ENCODE results near the gene GTF3C5.
"Not testable (repeated sequence)": the region's sequence is repeated elsewhere in the genome, so short reads cannot be mapped to it uniquely, and the experiment has no call there.

The GTF3C5 gene

DNA sequence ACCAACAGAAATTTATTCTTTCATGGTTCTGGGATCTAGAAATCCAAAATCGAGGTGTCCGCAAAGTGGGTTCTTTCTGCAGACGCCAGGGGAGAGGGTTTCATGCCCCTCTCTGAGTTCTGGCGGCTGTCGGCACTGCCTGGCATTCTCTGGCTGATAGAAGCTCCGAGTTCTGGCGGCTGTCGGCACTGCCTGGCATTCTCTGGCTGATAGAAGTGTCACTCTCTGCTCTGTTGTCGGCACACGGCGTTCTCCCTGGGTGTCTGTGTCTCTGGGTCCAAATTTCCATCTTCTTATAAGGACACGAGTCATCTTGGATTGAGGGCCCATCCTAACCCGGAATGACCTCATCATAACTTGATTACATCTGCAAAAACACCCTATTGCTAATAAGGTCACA lies 44.7 kb upstream of the GTF3C5 start:
- H3K4me1 ChIP-seq (ENCODE audit: control extremely low read depth in 1 of 4, control insufficient read depth in 4 of 4, insufficient read depth in 4 of 4, low read length in 3 of 4) = peaks cover 15 to 75% (median 72%) of the 10 kb centered on the region in 4 experiments
- ChIA-PET POLR2A (no interaction called here), CTCF (interaction anchor here (0.8 to 12.4 kb wide), 8 partner anchors 9 to 179 kb away, joined by 3 to 144 read pairs (median 6); no protein-coding TSS in a partner anchor)
- 83% methylated on average over 11 of the region's 13 CpGs for WGBS (ENCODE audit: insufficient coverage)
- peak overlapping the region in 1 of 2 experiments; percentile 46 for H3K27ac ChIP-seq (ENCODE audit: insufficient read depth in 1 of 2, low read depth in 1 of 2, low read length in 2 of 2, poor library complexity in 1 of 2, severe bottlenecking in 2 of 2)
- peaks cover 13 to 46% (median 36%) of the 10 kb centered on the region in 4 experiments for H3K36me3 ChIP-seq (ENCODE audit: control insufficient read depth in 4 of 4, insufficient read depth in 4 of 4, low read length in 3 of 4)
- peak overlapping the region in 3 of 7 experiments; percentile 2 to 41 (median 15) for H3K4me3 ChIP-seq (ENCODE audit: control insufficient read depth in 1 of 7, extremely low read depth in 1 of 7, insufficient read depth in 4 of 7, low read depth in 2 of 7, low read length in 6 of 7)
- DNase-seq = no peak
- no peaks in the 10 kb centered on the region for H3K27me3 ChIP-seq (replicated peaks in 2 of 5; ENCODE audit: control insufficient read depth in 4 of 5, insufficient read depth in 5 of 5, low read length in 4 of 5)
- H3K9me3 ChIP-seq (ENCODE audit: control extremely low read depth in 1 of 5, control insufficient read depth in 4 of 5, insufficient read depth in 2 of 5, low read depth in 1 of 5, low read length in 4 of 5) = no peaks in the 10 kb centered on the region

DNA sequence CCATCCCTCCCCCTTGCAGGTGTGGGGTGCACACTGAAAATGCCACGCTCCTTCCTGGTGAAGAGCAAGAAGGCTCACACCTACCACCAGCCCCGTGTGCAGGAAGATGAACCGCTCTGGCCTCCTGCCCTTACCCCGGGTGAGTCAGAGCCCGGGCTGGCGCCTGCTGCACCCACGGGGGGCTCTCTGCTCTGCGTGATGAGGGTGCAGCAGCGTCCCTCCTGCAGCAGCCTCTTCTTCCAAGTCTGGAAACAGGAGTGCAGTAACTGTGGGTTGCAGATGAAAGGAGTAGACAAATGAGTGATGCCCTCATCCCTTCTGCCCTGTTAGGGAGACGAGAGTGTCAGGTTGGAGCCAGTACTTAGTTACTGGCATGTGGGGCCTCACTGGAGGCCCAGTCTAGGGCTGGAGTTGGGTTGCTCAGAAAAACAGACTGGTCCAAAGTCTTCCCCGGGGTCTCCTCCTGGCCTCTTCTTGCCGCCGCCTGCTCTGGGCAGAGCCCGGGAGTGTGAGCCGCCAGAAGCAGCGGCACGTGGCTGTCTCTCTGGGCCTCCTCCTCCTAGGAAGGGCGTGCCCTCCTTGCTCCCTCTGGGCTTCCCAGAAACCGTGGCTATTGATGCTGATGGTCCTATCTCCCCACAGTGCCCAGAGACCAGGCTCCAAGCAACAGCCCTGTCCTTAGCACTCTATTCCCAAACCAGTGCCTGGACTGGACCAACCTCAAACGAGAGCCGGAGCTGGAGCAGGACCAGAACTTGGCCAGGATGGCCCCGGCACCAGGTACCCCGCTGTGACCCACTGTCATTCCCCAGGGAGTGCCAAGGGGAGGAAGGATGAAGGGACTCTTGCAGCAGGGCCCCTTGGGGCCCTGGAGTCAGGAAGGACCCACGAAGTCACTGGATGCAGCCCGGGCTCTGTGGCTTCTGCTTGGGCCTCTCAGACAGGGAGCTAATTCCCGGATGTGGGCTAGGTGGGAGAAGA lies 43.9 kb upstream of the GTF3C5 start:
- Histone ChIP-seq H3K27ac (ENCODE audit: insufficient read depth in 1 of 2, low read depth in 1 of 2, low read length in 2 of 2, poor library complexity in 1 of 2, severe bottlenecking in 2 of 2) (peak overlapping the region in 1 of 2 experiments; percentile 60), H3K9me3 (ENCODE audit: control extremely low read depth in 1 of 5, control insufficient read depth in 4 of 5, insufficient read depth in 2 of 5, low read depth in 1 of 5, low read length in 4 of 5) (no peaks in the 10 kb centered on the region), H3K4me3 (ENCODE audit: control insufficient read depth in 1 of 7, extremely low read depth in 1 of 7, insufficient read depth in 4 of 7, low read depth in 2 of 7, low read length in 6 of 7) (peak overlapping the region in 3 of 7 experiments; percentile 16 to 41 (median 17)), H3K36me3 (ENCODE audit: control insufficient read depth in 4 of 4, insufficient read depth in 4 of 4, low read length in 3 of 4) (peaks cover 14 to 51% (median 38%) of the 10 kb centered on the region in 4 experiments), H3K27me3 (replicated peaks in 2 of 5; ENCODE audit: control insufficient read depth in 4 of 5, insufficient read depth in 5 of 5, low read length in 4 of 5) (no peaks in the 10 kb centered on the region), H3K4me1 (ENCODE audit: control extremely low read depth in 1 of 4, control insufficient read depth in 4 of 4, insufficient read depth in 4 of 4, low read length in 3 of 4) (peaks cover 20 to 77% (median 73%) of the 10 kb centered on the region in 4 experiments)
- 45% methylated on average over 19 of the region's 26 CpGs for WGBS (ENCODE audit: insufficient coverage)
- peak in 2 of 3 donors; percentile 52 to 68 for DNase-seq
- POLR2A ChIA-PET = no interaction called here
- CTCF ChIA-PET = interaction anchor here (1.0 to 5.9 kb wide), 5 partner anchors 10 to 35 kb away, joined by 3 to 61 read pairs (median 3); no protein-coding TSS in a partner anchor

DNA sequence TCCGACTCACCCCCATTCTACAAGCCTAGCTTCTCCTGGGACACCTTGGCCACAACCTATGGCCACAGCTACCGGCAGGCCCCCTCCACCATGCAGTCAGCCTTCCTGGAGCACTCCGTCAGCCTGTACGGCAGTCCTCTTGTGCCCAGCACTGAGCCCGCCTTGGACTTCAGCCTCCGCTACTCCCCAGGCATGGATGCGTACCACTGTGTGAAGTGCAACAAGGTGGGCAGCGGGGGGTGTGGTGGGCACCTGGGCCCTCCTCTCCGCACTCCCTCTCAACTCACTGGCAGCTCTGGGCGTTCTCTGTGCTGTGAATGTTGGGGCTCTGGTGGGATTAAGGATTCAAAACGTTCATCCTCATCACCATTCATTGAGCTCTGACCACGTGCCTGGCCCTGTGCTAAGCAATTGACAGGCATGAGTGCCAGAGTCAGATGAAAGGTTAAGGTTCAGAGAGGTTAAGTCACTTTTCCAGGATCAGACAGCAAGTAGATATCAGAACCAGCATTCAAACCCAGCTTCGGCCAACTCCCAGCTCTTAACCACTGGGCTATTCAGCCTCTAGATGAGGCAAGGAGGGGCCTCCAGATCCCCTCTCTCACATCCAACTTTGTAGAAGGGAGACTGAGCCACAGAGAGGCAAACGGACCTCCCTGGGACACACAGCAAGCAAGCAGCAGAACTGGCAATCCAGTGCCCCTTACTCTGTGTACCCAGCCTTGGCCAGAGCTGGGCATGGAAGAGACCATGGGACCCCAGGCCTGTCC lies 42.4 kb upstream of the GTF3C5 start:
- WGBS (ENCODE audit: insufficient coverage) = 95% methylated on average over 13 of the region's 14 CpGs
- POLR2A ChIA-PET = no interaction called here
- CTCF ChIA-PET = interaction anchor here (0.9 to 1.8 kb wide), 4 partner anchors 10 to 34 kb away, joined by 3 to 9 read pairs (median 4); no protein-coding TSS in a partner anchor

DNA sequence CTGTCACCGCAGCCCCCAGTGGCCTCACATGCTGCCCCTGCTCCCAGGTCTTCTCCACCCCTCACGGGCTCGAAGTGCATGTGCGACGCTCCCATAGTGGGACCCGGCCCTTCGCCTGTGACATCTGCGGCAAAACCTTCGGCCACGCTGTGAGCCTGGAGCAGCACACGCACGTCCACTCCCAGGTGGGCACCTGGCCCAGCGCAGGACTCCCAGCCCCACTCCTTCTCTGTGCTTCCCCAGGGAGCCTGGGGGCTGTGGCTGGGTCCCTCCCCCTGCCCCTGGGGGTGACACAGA lies 41.8 kb upstream of the GTF3C5 start:
- Histone ChIP-seq H3K27me3 (replicated peaks in 2 of 5; ENCODE audit: control insufficient read depth in 4 of 5, insufficient read depth in 5 of 5, low read length in 4 of 5) (no peaks in the 10 kb centered on the region), H3K4me3 (ENCODE audit: control insufficient read depth in 1 of 7, extremely low read depth in 1 of 7, insufficient read depth in 4 of 7, low read depth in 2 of 7, low read length in 6 of 7) (no peak overlapping the region), H3K27ac (ENCODE audit: insufficient read depth in 1 of 2, low read depth in 1 of 2, low read length in 2 of 2, poor library complexity in 1 of 2, severe bottlenecking in 2 of 2) (no peak overlapping the region), H3K4me1 (ENCODE audit: control extremely low read depth in 1 of 4, control insufficient read depth in 4 of 4, insufficient read depth in 4 of 4, low read length in 3 of 4) (peaks cover 20 to 77% (median 72%) of the 10 kb centered on the region in 4 experiments), H3K9me3 (ENCODE audit: control extremely low read depth in 1 of 5, control insufficient read depth in 4 of 5, insufficient read depth in 2 of 5, low read depth in 1 of 5, low read length in 4 of 5) (no peaks in the 10 kb centered on the region), H3K36me3 (ENCODE audit: control insufficient read depth in 4 of 4, insufficient read depth in 4 of 4, low read length in 3 of 4) (peaks cover 14 to 64% (median 50%) of the 10 kb centered on the region in 4 experiments)
- ChIA-PET CTCF (interaction anchor here (0.9 to 1.8 kb wide), 3 partner anchors 10 to 15 kb away, joined by 3 to 9 read pairs (median 6); no protein-coding TSS in a partner anchor), POLR2A (no interaction called here)
- no peak for DNase-seq
- WGBS (ENCODE audit: insufficient coverage) = 97% methylated on average over 9 of the region's 13 CpGs

More for the DNA sequence above, 42.4 kb upstream of the GTF3C5 start:
- Histone ChIP-seq H3K4me1 (ENCODE audit: control extremely low read depth in 1 of 4, control insufficient read depth in 4 of 4, insufficient read depth in 4 of 4, low read length in 3 of 4) (peaks cover 17 to 77% (median 72%) of the 10 kb centered on the region in 4 experiments), H3K27ac (ENCODE audit: insufficient read depth in 1 of 2, low read depth in 1 of 2, low read length in 2 of 2, poor library complexity in 1 of 2, severe bottlenecking in 2 of 2) (no peak overlapping the region), H3K27me3 (replicated peaks in 2 of 5; ENCODE audit: control insufficient read depth in 4 of 5, insufficient read depth in 5 of 5, low read length in 4 of 5) (no peaks in the 10 kb centered on the region), H3K36me3 (ENCODE audit: control insufficient read depth in 4 of 4, insufficient read depth in 4 of 4, low read length in 3 of 4) (peaks cover 14 to 65% (median 46%) of the 10 kb centered on the region in 4 experiments), H3K9me3 (ENCODE audit: control extremely low read depth in 1 of 5, control insufficient read depth in 4 of 5, insufficient read depth in 2 of 5, low read depth in 1 of 5, low read length in 4 of 5) (no peaks in the 10 kb centered on the region), H3K4me3 (ENCODE audit: control insufficient read depth in 1 of 7, extremely low read depth in 1 of 7, insufficient read depth in 4 of 7, low read depth in 2 of 7, low read length in 6 of 7) (no peak overlapping the region)
- no peak for DNase-seq

DNA sequence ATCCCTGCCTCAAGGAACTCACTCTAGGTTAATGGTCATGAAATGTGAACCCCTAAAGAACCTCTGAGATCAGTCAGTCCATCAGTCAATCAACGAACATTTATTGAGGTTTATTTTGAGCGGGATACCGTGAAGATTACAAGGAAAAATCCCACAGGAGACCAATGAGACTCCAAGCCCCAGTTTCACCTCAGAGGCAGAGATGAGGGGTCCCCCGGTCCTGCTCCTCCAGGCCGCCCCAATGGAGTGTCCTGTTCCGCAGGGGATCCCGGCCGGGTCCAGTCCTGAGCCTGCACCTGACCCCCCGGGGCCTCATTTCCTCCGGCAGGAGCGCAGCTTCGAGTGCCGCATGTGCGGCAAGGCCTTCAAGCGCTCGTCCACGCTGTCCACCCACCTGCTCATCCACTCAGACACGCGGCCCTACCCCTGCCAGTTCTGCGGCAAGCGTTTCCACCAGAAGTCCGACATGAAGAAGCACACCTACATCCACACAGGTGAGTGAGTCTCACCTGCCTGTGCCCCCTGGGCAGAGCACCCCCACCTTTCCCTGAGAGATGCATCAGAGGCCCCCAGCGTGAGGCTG lies 41.3 kb upstream of the GTF3C5 start:
- Histone ChIP-seq H3K4me1 (ENCODE audit: control extremely low read depth in 1 of 4, control insufficient read depth in 4 of 4, insufficient read depth in 4 of 4, low read length in 3 of 4) (peaks cover 17 to 77% (median 72%) of the 10 kb centered on the region in 4 experiments), H3K4me3 (ENCODE audit: control insufficient read depth in 1 of 7, extremely low read depth in 1 of 7, insufficient read depth in 4 of 7, low read depth in 2 of 7, low read length in 6 of 7) (no peak overlapping the region), H3K9me3 (ENCODE audit: control extremely low read depth in 1 of 5, control insufficient read depth in 4 of 5, insufficient read depth in 2 of 5, low read depth in 1 of 5, low read length in 4 of 5) (no peaks in the 10 kb centered on the region), H3K27me3 (replicated peaks in 2 of 5; ENCODE audit: control insufficient read depth in 4 of 5, insufficient read depth in 5 of 5, low read length in 4 of 5) (no peaks in the 10 kb centered on the region), H3K36me3 (ENCODE audit: control insufficient read depth in 4 of 4, insufficient read depth in 4 of 4, low read length in 3 of 4) (peaks cover 14 to 64% (median 50%) of the 10 kb centered on the region in 4 experiments), H3K27ac (ENCODE audit: insufficient read depth in 1 of 2, low read depth in 1 of 2, low read length in 2 of 2, poor library complexity in 1 of 2, severe bottlenecking in 2 of 2) (no peak overlapping the region)
- CTCF ChIA-PET = interaction anchor here (1.6 kb wide), 1 partner anchor 13 kb away, joined by 6 read pairs; no protein-coding TSS in a partner anchor
- no peak for DNase-seq
- WGBS (ENCODE audit: insufficient coverage) = 98% methylated on average over 23 of the region's 23 CpGs
- POLR2A ChIA-PET = no interaction called here

GRCh38 chr9:132989998-132990557 lies 40.7 kb upstream of the GTF3C5 start:
- peaks cover 14 to 64% (median 50%) of the 10 kb centered on the region in 4 experiments for H3K36me3 ChIP-seq (ENCODE audit: control insufficient read depth in 4 of 4, insufficient read depth in 4 of 4, low read length in 3 of 4)
- H3K27me3 ChIP-seq (replicated peaks in 2 of 5; ENCODE audit: control insufficient read depth in 4 of 5, insufficient read depth in 5 of 5, low read length in 4 of 5); H3K27ac ChIP-seq (ENCODE audit: insufficient read depth in 1 of 2, low read depth in 1 of 2, low read length in 2 of 2, poor library complexity in 1 of 2, severe bottlenecking in 2 of 2); H3K9me3 ChIP-seq (ENCODE audit: control extremely low read depth in 1 of 5, control insufficient read depth in 4 of 5, insufficient read depth in 2 of 5, low read depth in 1 of 5, low read length in 4 of 5); H3K4me3 ChIP-seq (ENCODE audit: control insufficient read depth in 1 of 7, extremely low read depth in 1 of 7, insufficient read depth in 4 of 7, low read depth in 2 of 7, low read length in 6 of 7); POLR2A ChIA-PET: not testable (repeated sequence)
- H3K4me1 ChIP-seq (ENCODE audit: control extremely low read depth in 1 of 4, control insufficient read depth in 4 of 4, insufficient read depth in 4 of 4, low read length in 3 of 4) = peaks cover 17 to 77% (median 72%) of the 10 kb centered on the region in 4 experiments
- peak; percentile 65 to 91 (median 82) for DNase-seq
- CTCF ChIA-PET = interaction anchor here (1.5 to 10.7 kb wide), 4 partner anchors 10 to 33 kb away, joined by 3 to 144 read pairs (median 48); partner anchors contain the start of gene GFI1B
- 90% methylated on average over 4 of the region's 4 CpGs for WGBS (ENCODE audit: insufficient coverage)

Measured in common myeloid progenitor, CD34-positive (primary cell).